Adrenal gland (tissue), 5 donors: ENCODE data around the gene SEC24D.

Experiments used
- POLR2A ChIP-seq, 2 donors: fragments of 450-650 bp; IDR thresholded peaks; one replicate each; pipeline ENCODE4 v1.6.1; 2017; ENCODE audit warnings: antibody characterized with exemption in 2 of 2, mild to moderate bottlenecking in 2 of 2, moderate library complexity in 1 of 2
- TF ChIP-seq, protein P1 (sequence below), 6 experiments: fragments of 450-650 bp in 4 of 6; fragments of 200-600 bp in 2 of 6; sonication (generic) in 1 of 6; IDR thresholded peaks; 1 replicate in 5 of 6; 2 replicates in 1 of 6; pipeline versions ENCODE4 v1.5.1 to v1.8.0; 2016 to 2021; ENCODE audit warnings: antibody characterized with exemption in 6 of 6, mild to moderate bottlenecking in 2 of 6, moderate library complexity in 1 of 6
- donor health status: DM: no; HTN: no; CAD: no.

DNA sequence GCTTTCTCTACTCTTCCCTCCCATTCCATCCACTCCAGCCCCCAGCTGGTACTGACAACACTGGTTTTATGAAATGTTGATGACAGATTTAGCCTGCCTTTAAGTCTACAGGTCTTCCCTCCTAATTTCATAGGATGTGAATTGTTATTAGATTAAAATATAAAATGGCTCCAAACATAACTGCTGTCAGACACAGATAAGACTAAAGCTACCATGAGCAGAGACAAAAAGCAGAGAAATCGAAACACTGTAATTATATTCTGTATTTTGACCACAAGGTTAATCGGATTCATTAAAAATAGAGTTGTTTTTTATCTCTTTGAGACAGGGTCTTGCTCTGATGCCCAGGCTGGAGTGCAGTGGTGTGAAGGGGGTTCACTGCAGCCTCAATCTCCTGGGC, 28.3 kb downstream of the SEC24D start:
- TF ChIP-seq, protein P1, sequence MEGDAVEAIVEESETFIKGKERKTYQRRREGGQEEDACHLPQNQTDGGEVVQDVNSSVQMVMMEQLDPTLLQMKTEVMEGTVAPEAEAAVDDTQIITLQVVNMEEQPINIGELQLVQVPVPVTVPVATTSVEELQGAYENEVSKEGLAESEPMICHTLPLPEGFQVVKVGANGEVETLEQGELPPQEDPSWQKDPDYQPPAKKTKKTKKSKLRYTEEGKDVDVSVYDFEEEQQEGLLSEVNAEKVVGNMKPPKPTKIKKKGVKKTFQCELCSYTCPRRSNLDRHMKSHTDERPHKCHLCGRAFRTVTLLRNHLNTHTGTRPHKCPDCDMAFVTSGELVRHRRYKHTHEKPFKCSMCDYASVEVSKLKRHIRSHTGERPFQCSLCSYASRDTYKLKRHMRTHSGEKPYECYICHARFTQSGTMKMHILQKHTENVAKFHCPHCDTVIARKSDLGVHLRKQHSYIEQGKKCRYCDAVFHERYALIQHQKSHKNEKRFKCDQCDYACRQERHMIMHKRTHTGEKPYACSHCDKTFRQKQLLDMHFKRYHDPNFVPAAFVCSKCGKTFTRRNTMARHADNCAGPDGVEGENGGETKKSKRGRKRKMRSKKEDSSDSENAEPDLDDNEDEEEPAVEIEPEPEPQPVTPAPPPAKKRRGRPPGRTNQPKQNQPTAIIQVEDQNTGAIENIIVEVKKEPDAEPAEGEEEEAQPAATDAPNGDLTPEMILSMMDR (IDR thresholded peaks at IDR 0.05) = no peak
- no peak for TF ChIP-seq POLR2A (IDR thresholded peaks at IDR 0.05)
